Activated CD8-positive, alpha-beta memory T cell treated with anti-CD3 and anti-CD28 coated beads for 48 hours (primary cell): Measurements from ENCODE around the gene PLPPR1.
"Not testable (repeated sequence)": the region's sequence is repeated elsewhere in the genome, so short reads cannot be mapped to it uniquely, and the experiment has no call there.

Experiments used
- DNase-seq, 3 experiments: peaks; one replicate each; pipeline ENCODE4 v3.0.0-alpha.2; 2020; ENCODE audit warnings: low read depth in 2 of 3, low spot score in 2 of 3

The PLPPR1 gene

GRCh38 chr9:101121836-101122399, 93.4 kb downstream of the PLPPR1 start:
- DNase-seq: no peak

- DNase-seq: no peak
These were observed 98.0 kb downstream of the PLPPR1 start for GRCh38 chr9:101126556-101126955.

GRCh38 chr9:101127369-101127768, 98.8 kb downstream of the PLPPR1 start:
- DNase-seq: not testable (repeated sequence)

GRCh38 chr9:101128623-101129022, 100.1 kb downstream of the PLPPR1 start:
- no peak for DNase-seq

- no peak for DNase-seq
These were observed 101.5 kb downstream of the PLPPR1 start for GRCh38 chr9:101130054-101130453.

- no peak for DNase-seq
These were observed 102.8 kb downstream of the PLPPR1 start for GRCh38 chr9:101131326-101131725.

- DNase-seq: no peak
These were observed 104.3 kb downstream of the PLPPR1 start for GRCh38 chr9:101132801-101133200.

- no peak for DNase-seq
These were observed 110.0 kb downstream of the PLPPR1 start for GRCh38 chr9:101138509-101138908.

GRCh38 chr9:101139082-101139481, 110.6 kb downstream of the PLPPR1 start:
- no peak for DNase-seq

- no peak for DNase-seq
These were observed 112.2 kb downstream of the PLPPR1 start for GRCh38 chr9:101140764-101141163.

GRCh38 chr9:101146508-101146907, 118.0 kb downstream of the PLPPR1 start:
- no peak for DNase-seq

GRCh38 chr9:101148344-101148743, 119.8 kb downstream of the PLPPR1 start:
- no peak for DNase-seq

- no peak for DNase-seq
These were observed 129.8 kb downstream of the PLPPR1 start for GRCh38 chr9:101158361-101158760.

- no peak for DNase-seq
These were observed 133.7 kb downstream of the PLPPR1 start for GRCh38 chr9:101162231-101162630.

GRCh38 chr9:101165131-101165530, 136.6 kb downstream of the PLPPR1 start:
- no peak for DNase-seq

- no peak for DNase-seq
These were observed 139.1 kb downstream of the PLPPR1 start for GRCh38 chr9:101167490-101168134.

- no peak for DNase-seq
These were observed 144.1 kb downstream of the PLPPR1 start for GRCh38 chr9:101172616-101173015.

GRCh38 chr9:101173907-101174306, 145.4 kb downstream of the PLPPR1 start:
- DNase-seq: no peak

GRCh38 chr9:101176384-101176783, 147.9 kb downstream of the PLPPR1 start:
- no peak for DNase-seq

- DNase-seq: no peak
These were observed 156.3 kb downstream of the PLPPR1 start for GRCh38 chr9:101184813-101185278.

GRCh38 chr9:101191723-101192122, 163.2 kb downstream of the PLPPR1 start:
- no peak for DNase-seq

GRCh38 chr9:101197026-101197425, 168.5 kb downstream of the PLPPR1 start:
- DNase-seq: no peak

- no peak for DNase-seq
These were observed 172.3 kb downstream of the PLPPR1 start for GRCh38 chr9:101200852-101201251.
